SU-DHL-6 (cell line): ENCODE data around the gene MYH11.

Experiments used
- H2AFZ ChIP-seq: fragments of 200-600 bp; sonication (generic); 2 replicates; pipeline ENCODE4 v1.6.1; 2014; ENCODE audit warnings: low read depth, mild to moderate bottlenecking, moderate library complexity, mixed read lengths, antibody characterized with exemption, low read length; ENCODE audit not compliant: severe bottlenecking
- H3F3A ChIP-seq: fragments of 200-600 bp; shearing (Covaris generic); 2 replicates; pipeline ENCODE4 v1.6.0; 2016; ENCODE audit warnings: antibody characterized with exemption, mild to moderate bottlenecking; ENCODE audit not compliant: insufficient read depth
- H3K27ac ChIP-seq: fragments of 200-600 bp; sonication (generic); 2 replicates; pipeline ENCODE4 v1.5.1; 2016; ENCODE audit warnings: low read depth, mild to moderate bottlenecking, low read length, moderate library complexity, mixed read lengths
- H3K27me3 ChIP-seq: fragments of 200-600 bp; sonication (generic), shearing (Covaris generic); 2 replicates; pipeline ENCODE4 v1.6.0; 2014; ENCODE audit warnings: mild to moderate bottlenecking, low read length
- H3K36me3 ChIP-seq: fragments of 200-600 bp; sonication (generic); 2 replicates; pipeline ENCODE4 v1.6.1; 2014; ENCODE audit warnings: mild to moderate bottlenecking, low read length, mixed read lengths
- H3K4me2 ChIP-seq: fragments of 300-600, 200-600 bp; shearing (Covaris generic), sonication (generic); 2 replicates; pipeline ENCODE4 v1.6.0; 2014; ENCODE audit warnings: low read length, low read depth, mild to moderate bottlenecking; ENCODE audit not compliant: poor library complexity, severe bottlenecking
- H3K4me3 ChIP-seq: fragments of 200-600 bp; sonication (generic); 2 replicates; pipeline ENCODE4 v1.5.1; 2014; ENCODE audit warnings: antibody characterized with exemption, low read length, mild to moderate bottlenecking, mixed read lengths; ENCODE audit not compliant: insufficient read depth, poor library complexity, severe bottlenecking
- H3K79me2 ChIP-seq: fragments of 200-600 bp; sonication (generic); 2 replicates; pipeline ENCODE4 v1.6.1; 2014; ENCODE audit warnings: mild to moderate bottlenecking, low read length, moderate library complexity; ENCODE audit not compliant: insufficient read depth
- H3K9ac ChIP-seq: fragments of 200-600 bp; sonication (generic); 2 replicates; pipeline ENCODE4 v1.7.0; 2014; ENCODE audit warnings: mild to moderate bottlenecking, low read length
- H3K9me2 ChIP-seq: fragments of 200-600 bp; sonication (generic); replicated peaks from 2 replicates; pipeline ENCODE4 v1.6.1; 2014; ENCODE audit warnings: low read length; ENCODE audit not compliant: insufficient read depth
- H3K9me3 ChIP-seq: fragments of 200-600 bp; sonication (generic); 2 replicates; pipeline ENCODE4 v1.6.1; 2014; ENCODE audit warnings: low read length, mixed read lengths; ENCODE audit not compliant: insufficient read depth
- H4K20me1 ChIP-seq: fragments of 200-600 bp; sonication (generic); 2 replicates; pipeline ENCODE4 v1.6.1; 2014; ENCODE audit warnings: low read depth, mild to moderate bottlenecking, antibody characterized with exemption, low read length, moderate library complexity, mixed read lengths
- EZH2phosphoT487 ChIP-seq: fragments of 200-600 bp; sonication (generic), shearing (Covaris generic); conservative IDR thresholded peaks from 2 replicates; pipeline ENCODE4 v1.6.1; 2018; ENCODE audit warnings: mild to moderate bottlenecking, antibody characterized with exemption, low read length, moderate library complexity, mixed read lengths
- TF ChIP-seq, protein P1 (sequence below): fragments of 200-600 bp; sonication (generic); IDR thresholded peaks from one replicate; pipeline ENCODE4 v1.5.1; 2017; ENCODE audit warnings: antibody characterized with exemption, mild to moderate bottlenecking, low read length, moderate library complexity; ENCODE audit not compliant: insufficient read depth, poor library complexity, severe bottlenecking

The MYH11 gene

DNA sequence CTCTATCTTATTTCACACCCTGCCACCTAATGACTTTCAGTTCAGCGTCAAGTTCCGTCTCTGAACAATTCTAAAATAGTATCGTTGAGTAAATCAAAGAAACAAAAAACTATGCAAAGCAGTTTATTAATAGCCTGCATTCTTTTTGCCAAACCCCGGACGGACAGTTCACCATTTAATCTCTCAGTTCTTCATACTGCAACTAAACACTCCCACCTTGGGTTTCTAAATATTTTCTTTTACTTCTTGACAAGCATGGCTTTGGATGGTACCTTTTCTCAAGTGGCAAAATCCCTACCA, 1.2 kb downstream of the MYH11 start:
- Histone ChIP-seq H3K27ac (peak overlapping the region; percentile 94), H4K20me1 (no peaks in the 10 kb centered on the region), H3K79me2 (no peaks in the 10 kb centered on the region), H3K4me2 (peak overlapping the region; percentile 97), H3K36me3 (no peaks in the 10 kb centered on the region; the same call in 1 of the 2 replicates), H2AFZ (no peak overlapping the region), H3K9me3 (no peaks in the 10 kb centered on the region), H3K9ac (peak overlapping the region; percentile 49; the same call in 1 of the 2 replicates), H3K27me3 (no peaks in the 10 kb centered on the region), H3K9me2 (no peaks in the 10 kb centered on the region), H3F3A (peaks cover 28% of the 10 kb centered on the region), H3K4me3 (peak overlapping the region; percentile 59)
- no peak for TF ChIP-seq EZH2phosphoT487
- TF ChIP-seq, protein P1, sequence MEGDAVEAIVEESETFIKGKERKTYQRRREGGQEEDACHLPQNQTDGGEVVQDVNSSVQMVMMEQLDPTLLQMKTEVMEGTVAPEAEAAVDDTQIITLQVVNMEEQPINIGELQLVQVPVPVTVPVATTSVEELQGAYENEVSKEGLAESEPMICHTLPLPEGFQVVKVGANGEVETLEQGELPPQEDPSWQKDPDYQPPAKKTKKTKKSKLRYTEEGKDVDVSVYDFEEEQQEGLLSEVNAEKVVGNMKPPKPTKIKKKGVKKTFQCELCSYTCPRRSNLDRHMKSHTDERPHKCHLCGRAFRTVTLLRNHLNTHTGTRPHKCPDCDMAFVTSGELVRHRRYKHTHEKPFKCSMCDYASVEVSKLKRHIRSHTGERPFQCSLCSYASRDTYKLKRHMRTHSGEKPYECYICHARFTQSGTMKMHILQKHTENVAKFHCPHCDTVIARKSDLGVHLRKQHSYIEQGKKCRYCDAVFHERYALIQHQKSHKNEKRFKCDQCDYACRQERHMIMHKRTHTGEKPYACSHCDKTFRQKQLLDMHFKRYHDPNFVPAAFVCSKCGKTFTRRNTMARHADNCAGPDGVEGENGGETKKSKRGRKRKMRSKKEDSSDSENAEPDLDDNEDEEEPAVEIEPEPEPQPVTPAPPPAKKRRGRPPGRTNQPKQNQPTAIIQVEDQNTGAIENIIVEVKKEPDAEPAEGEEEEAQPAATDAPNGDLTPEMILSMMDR = no peak

GRCh38 chr16:15854906-15855703, 1.7 kb downstream of the MYH11 start:
- H3K27ac ChIP-seq = peak overlapping the region; percentile 94
- TF ChIP-seq EZH2phosphoT487 = no peak
- TF ChIP-seq, protein P1 = no peak
- H3K9me2 ChIP-seq = no peaks in the 10 kb centered on the region
- H3F3A ChIP-seq = peaks cover 28% of the 10 kb centered on the region
- peak overlapping the region; percentile 59 for H3K4me3 ChIP-seq
- peak overlapping the region; percentile 10; the same call in 1 of the 2 replicates for H3K9ac ChIP-seq
- no peaks in the 10 kb centered on the region for H4K20me1 ChIP-seq
- no peaks in the 10 kb centered on the region for H3K27me3 ChIP-seq
- no peak overlapping the region for H2AFZ ChIP-seq
- H3K79me2 ChIP-seq = no peaks in the 10 kb centered on the region
- H3K4me2 ChIP-seq = peak overlapping the region; percentile 97
- H3K36me3 ChIP-seq = no peaks in the 10 kb centered on the region; the same call in 1 of the 2 replicates
- no peaks in the 10 kb centered on the region for H3K9me3 ChIP-seq

DNA sequence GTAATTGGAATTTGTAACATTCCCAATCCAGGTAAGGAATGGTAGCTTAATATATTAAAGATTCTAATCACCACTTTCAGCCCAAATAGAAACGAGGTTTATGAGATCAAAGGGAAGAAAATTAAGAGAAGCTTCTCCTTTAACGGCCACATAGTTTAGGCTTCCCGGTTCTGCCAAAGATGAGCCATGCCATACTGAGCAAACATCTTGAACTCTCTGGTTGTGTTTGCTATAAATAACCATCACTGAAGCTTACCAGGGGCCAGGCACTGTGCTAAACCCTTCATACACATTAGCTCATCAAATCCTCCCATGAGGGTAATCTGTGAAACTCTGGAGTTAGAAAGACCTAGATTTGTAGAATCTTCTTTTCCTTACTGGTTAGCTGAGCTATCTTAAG, 2.8 kb downstream of the MYH11 start:
- Histone ChIP-seq H3K9ac (no peak overlapping the region), H3K9me2 (no peaks in the 10 kb centered on the region), H3K9me3 (no peaks in the 10 kb centered on the region), H4K20me1 (no peaks in the 10 kb centered on the region), H3K4me2 (no peak overlapping the region), H3K36me3 (no peaks in the 10 kb centered on the region; the same call in 1 of the 2 replicates), H2AFZ (no peak overlapping the region), H3K27ac (0 out of 2 replicates have a peak overlapping the region, but pooled peaks have one; percentile 17), H3F3A (peaks cover 28% of the 10 kb centered on the region), H3K79me2 (no peaks in the 10 kb centered on the region), H3K4me3 (no peak overlapping the region), H3K27me3 (no peaks in the 10 kb centered on the region)
- TF ChIP-seq, protein P1 = no peak
- TF ChIP-seq EZH2phosphoT487 = no peak
